RWPE1 (cell line): Measurements from ENCODE around the gene MGAT5.

ENCODE experiments used
- CTCF ChIA-PET: fragments of 350-600 bp; sonication (Branson Sonifier 250); formaldehyde crosslinking; extraction: SDS; loops from one replicate; lab custom pipeline; 2021; lab: Yijun Ruan, JAX
- POLR2A ChIA-PET: fragments of 400-600 bp; formaldehyde crosslinking; extraction: SDS; loops from one replicate; lab custom pipeline; 2020; ENCODE audit warnings: antibody characterized with exemption; ENCODE audit not compliant: low non-redundant PET; lab: Yijun Ruan, JAX
- DNase-seq: peaks from one replicate; pipeline ENCODE4 v3.0.0; 2012; ENCODE audit warnings: low spot score
- H3K27ac ChIP-seq: fragments of 450-650 bp; 2 replicates; pipeline ENCODE4 v1.5.1; 2017
- CTCF ChIP-seq: fragments of 450-650 bp; conservative IDR thresholded peaks from 2 replicates; pipeline ENCODE4 v1.5.1; 2017; ENCODE audit warnings: low read depth, mild to moderate bottlenecking

Gene MGAT5

GRCh38 chr2:134314202-134314601 is 60.3 kb downstream of the MGAT5 start:
- CTCF ChIA-PET: interaction anchor here (0.7 kb wide), 1 partner anchor 196 kb away, joined by 3 read pairs; no protein-coding TSS in a partner anchor
- H3K27ac ChIP-seq: no peak overlapping the region
- POLR2A ChIA-PET: no interaction called here
- no peak for TF ChIP-seq CTCF
- no peak for DNase-seq

GRCh38 chr2:134314681-134315368 is 61.0 kb downstream of the MGAT5 start:
- no peak for TF ChIP-seq CTCF
- POLR2A ChIA-PET: no interaction called here
- no peak for DNase-seq
- H3K27ac ChIP-seq: no peak overlapping the region
- CTCF ChIA-PET: no interaction called here

GRCh38 chr2:134315471-134315870 is 61.6 kb downstream of the MGAT5 start:
- no peak overlapping the region for H3K27ac ChIP-seq
- DNase-seq: no peak
- ChIA-PET CTCF (no interaction called here), POLR2A (no interaction called here)
- TF ChIP-seq CTCF: no peak

GRCh38 chr2:134319596-134320254 is 65.9 kb downstream of the MGAT5 start:
- no peak for DNase-seq
- ChIA-PET POLR2A (no interaction called here), CTCF (no interaction called here)
- no peak for TF ChIP-seq CTCF
- H3K27ac ChIP-seq: no peak overlapping the region

GRCh38 chr2:134320930-134321329 is 67.1 kb downstream of the MGAT5 start:
- DNase-seq: no peak
- TF ChIP-seq CTCF: no peak
- no peak overlapping the region for H3K27ac ChIP-seq
- ChIA-PET CTCF (no interaction called here), POLR2A (no interaction called here)

GRCh38 chr2:134323777-134324176 is 69.9 kb downstream of the MGAT5 start:
- no peak for TF ChIP-seq CTCF
- DNase-seq: no peak
- ChIA-PET POLR2A (no interaction called here), CTCF (no interaction called here)
- H3K27ac ChIP-seq: no peak overlapping the region
